ENCODE data around the gene KIF7.

- TF ChIP-seq CTCF (IDR thresholded peaks at IDR 0.05; ENCODE audit: low read depth, low read length) (no peak), EZH2phosphoT487 (IDR thresholded peaks at IDR 0.05; ENCODE audit: low read depth) (no peak)
These were observed 21.7 kb downstream of the KIF7 start for GRCh38 chr15:89633585-89633984.
